ENCODE results near the gene CNTN5. TPM values are rescaled to one million over a fixed set of nuclear protein-coding genes. Genes with fewer than 3 reads are reported as not detected.

The CNTN5 gene
- total RNA-seq, 1 experiment from 2014 or later, result not detected

DNA sequence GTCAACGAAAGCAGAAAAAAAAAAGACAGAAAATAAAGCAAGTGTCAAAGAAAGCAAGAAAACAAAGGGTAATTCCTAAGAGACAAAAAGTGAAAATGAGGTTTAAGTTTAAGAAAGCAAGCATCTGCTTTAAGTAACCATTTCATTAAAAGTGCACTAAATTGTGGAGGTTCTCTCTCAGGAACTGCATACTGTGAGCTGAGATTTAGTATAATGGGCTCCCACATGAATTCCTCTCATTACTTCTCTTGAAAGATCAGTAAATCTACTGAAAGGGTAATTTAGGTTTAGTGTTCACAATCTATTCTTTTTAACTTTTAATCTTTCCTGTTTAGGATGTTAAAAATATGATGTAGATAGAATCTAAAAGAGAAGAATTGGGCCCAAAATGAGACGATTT is 1201.0 kb downstream of the CNTN5 start:
- Histone ChIP-seq H3K23me2 (ENCODE audit: insufficient read length, low read depth, low read length, poor library complexity, severe bottlenecking) (no peaks in the 10 kb centered on the region), H2BK5ac (ENCODE audit: insufficient read length, low read length) (no peak overlapping the region), H3K4me2 (ENCODE audit: insufficient read depth, insufficient read length, low read length) (no peak overlapping the region), H3K79me2 (ENCODE audit: insufficient read depth, low read length) (no peaks in the 10 kb centered on the region), H4K91ac (ENCODE audit: insufficient read length, low read depth, low read length) (no peak overlapping the region), H3K9ac (ENCODE audit: extremely low read depth, insufficient read length, low read length) (no peak overlapping the region), H2BK120ac (ENCODE audit: low read depth, low read length, poor library complexity, severe bottlenecking) (no peak overlapping the region), H3K27me3 (ENCODE audit: insufficient read depth, low read length) (no peaks in the 10 kb centered on the region), H4K8ac (replicated peaks; ENCODE audit: insufficient read length, low read depth, low read length) (no peak overlapping the region), H3K18ac (ENCODE audit: insufficient read length, low read depth, low read length) (no peak overlapping the region), H3K4me1 (ENCODE audit: insufficient read depth, low read length) (no peaks in the 10 kb centered on the region), H4K5ac (ENCODE audit: insufficient read length, low read depth, low read length) (no peak overlapping the region), H2BK12ac (ENCODE audit: insufficient read length, low read depth, low read length) (no peak overlapping the region), H3K79me1 (ENCODE audit: insufficient read depth, low read depth, low read length, poor library complexity, severe bottlenecking) (no peaks in the 10 kb centered on the region), H3K9me3 (ENCODE audit: control insufficient read depth, low read depth, low read length) (no peaks in the 10 kb centered on the region), H4K20me1 (ENCODE audit: control insufficient read depth, insufficient read depth, insufficient read length) (no peaks in the 10 kb centered on the region), H3K23ac (ENCODE audit: insufficient read length, low read depth, low read length) (no peak overlapping the region), H3K14ac (ENCODE audit: insufficient read depth, low read length) (no peak overlapping the region), H2BK15ac (ENCODE audit: low read depth, low read length) (no peak overlapping the region), H2AK5ac (ENCODE audit: insufficient read length, low read length) (no peak overlapping the region), H3K27ac (ENCODE audit: insufficient read length, low read depth, low read length) (no peak overlapping the region), H2BK20ac (ENCODE audit: low read depth, low read length, poor library complexity, severe bottlenecking) (no peak overlapping the region), H3T11ph (ENCODE audit: low read length) (no peak overlapping the region), H3K4ac (ENCODE audit: low read depth, low read length) (no peak overlapping the region), H2AFZ (ENCODE audit: low read length) (no peak overlapping the region), H3K56ac (ENCODE audit: insufficient read length, low read depth, low read length) (no peak overlapping the region)
- H3K4me3 Mint-ChIP-seq, result peak overlapping the region in 1 of 2 experiments; percentile 25; a peak in 1 of 5 replicates
- TF ChIP-seq, protein P1, sequence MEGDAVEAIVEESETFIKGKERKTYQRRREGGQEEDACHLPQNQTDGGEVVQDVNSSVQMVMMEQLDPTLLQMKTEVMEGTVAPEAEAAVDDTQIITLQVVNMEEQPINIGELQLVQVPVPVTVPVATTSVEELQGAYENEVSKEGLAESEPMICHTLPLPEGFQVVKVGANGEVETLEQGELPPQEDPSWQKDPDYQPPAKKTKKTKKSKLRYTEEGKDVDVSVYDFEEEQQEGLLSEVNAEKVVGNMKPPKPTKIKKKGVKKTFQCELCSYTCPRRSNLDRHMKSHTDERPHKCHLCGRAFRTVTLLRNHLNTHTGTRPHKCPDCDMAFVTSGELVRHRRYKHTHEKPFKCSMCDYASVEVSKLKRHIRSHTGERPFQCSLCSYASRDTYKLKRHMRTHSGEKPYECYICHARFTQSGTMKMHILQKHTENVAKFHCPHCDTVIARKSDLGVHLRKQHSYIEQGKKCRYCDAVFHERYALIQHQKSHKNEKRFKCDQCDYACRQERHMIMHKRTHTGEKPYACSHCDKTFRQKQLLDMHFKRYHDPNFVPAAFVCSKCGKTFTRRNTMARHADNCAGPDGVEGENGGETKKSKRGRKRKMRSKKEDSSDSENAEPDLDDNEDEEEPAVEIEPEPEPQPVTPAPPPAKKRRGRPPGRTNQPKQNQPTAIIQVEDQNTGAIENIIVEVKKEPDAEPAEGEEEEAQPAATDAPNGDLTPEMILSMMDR (conservative IDR thresholded peaks at IDR 0.05), result no peak
- no CpG with 5 or more reads among the region's 2 CpGs for WGBS (ENCODE audit: extremely low coverage, insufficient read length, low lambda C conversion rate)
- H3K27ac Mint-ChIP-seq, result peak overlapping the region in 1 of 3 experiments; percentile 3; a peak in 1 of 7 replicates
- DNase-seq, result no peak
- peaks cover 10 to 13% of the 10 kb centered on the region in 2 experiments for H3K4me1 Mint-ChIP-seq
- H3K36me3 Mint-ChIP-seq (ENCODE audit: insufficient read depth in 1 of 3, low read depth in 3 of 3), result no peaks in the 10 kb centered on the region
- H3K27me3 Mint-ChIP-seq (ENCODE audit: low read depth), result no peaks in the 10 kb centered on the region
- no peaks in the 10 kb centered on the region for H3K9me3 Mint-ChIP-seq
